ENCODE data around the gene VSIG4.

VSIG4 gene

DNA sequence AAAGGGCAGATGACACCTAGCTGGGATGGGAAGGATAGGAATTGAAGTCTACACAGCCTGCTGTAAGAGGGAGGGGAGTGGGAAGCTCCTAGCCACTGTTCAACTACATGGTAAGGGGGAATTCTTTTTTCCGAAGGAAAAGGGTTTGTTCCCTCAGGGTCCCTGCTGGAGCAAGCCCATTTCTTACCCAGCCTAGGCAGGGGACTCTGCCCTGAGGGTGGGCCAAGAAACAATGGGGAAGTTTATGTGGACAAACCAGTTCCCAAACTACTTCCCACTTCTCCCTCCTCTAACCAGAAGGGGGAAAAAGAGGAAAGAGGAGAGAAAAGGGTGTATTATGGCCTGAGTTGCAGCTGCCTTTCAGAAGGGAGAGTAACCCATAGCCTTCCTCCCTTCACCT, 13.5 kb upstream of the VSIG4 start:
- Histone ChIP-seq H4K20me1 (ENCODE audit: insufficient read depth, low read length) (no peaks in the 10 kb centered on the region), H3K4me3 (ENCODE audit: low read depth in 1 of 2, low read length in 2 of 2) (no peak overlapping the region), H3K4me1 (ENCODE audit: insufficient read depth, low read length) (no peaks in the 10 kb centered on the region), H3K27me3 (ENCODE audit: insufficient read depth, low read length, poor library complexity) (no peaks in the 10 kb centered on the region), H2AFZ (ENCODE audit: low read depth, low read length) (no peak overlapping the region), H3K36me3 (ENCODE audit: insufficient read depth, low read length) (no peaks in the 10 kb centered on the region), H3K27ac (ENCODE audit: low read length) (no peak overlapping the region), H3K4me2 (ENCODE audit: insufficient read depth, low read length) (no peak overlapping the region), H3K9me3 (ENCODE audit: insufficient read depth, low read length, severe bottlenecking) (no peaks in the 10 kb centered on the region), H3K79me2 (ENCODE audit: insufficient read depth, low read length) (no peaks in the 10 kb centered on the region), H3K9ac (ENCODE audit: low read depth, low read length) (no peak overlapping the region)
- ATAC-seq (ENCODE audit: insufficient read depth, low read depth) (no peak), DNase-seq (no peak)
- TF ChIP-seq, protein P1, sequence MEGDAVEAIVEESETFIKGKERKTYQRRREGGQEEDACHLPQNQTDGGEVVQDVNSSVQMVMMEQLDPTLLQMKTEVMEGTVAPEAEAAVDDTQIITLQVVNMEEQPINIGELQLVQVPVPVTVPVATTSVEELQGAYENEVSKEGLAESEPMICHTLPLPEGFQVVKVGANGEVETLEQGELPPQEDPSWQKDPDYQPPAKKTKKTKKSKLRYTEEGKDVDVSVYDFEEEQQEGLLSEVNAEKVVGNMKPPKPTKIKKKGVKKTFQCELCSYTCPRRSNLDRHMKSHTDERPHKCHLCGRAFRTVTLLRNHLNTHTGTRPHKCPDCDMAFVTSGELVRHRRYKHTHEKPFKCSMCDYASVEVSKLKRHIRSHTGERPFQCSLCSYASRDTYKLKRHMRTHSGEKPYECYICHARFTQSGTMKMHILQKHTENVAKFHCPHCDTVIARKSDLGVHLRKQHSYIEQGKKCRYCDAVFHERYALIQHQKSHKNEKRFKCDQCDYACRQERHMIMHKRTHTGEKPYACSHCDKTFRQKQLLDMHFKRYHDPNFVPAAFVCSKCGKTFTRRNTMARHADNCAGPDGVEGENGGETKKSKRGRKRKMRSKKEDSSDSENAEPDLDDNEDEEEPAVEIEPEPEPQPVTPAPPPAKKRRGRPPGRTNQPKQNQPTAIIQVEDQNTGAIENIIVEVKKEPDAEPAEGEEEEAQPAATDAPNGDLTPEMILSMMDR (IDR thresholded peaks at IDR 0.05; ENCODE audit: borderline replicate concordance, extremely low read depth, low read length, poor library complexity, severe bottlenecking): no peak
- TF ChIP-seq EZH2 (IDR thresholded peaks at IDR 0.05; ENCODE audit: borderline replicate concordance, low read depth, low read length, severe bottlenecking): no peak

DNA sequence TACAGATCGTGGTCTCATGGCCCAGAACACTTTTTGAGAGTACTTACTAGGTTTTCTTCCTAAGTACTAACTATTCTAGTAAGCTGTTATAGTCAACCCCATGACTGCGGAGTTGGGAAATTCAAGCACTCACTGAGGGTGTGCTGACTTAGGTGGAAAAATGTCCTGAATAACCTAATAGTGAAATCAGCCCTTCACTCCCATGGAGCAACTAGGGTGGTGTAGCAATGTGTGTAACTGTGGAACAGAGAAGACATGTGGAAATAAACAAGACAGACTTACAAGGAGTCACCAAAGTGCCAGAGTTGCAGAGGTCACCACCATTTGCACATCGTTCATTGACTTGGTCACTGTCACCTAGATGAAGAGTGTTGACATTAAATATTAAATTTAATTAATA, 12.1 kb upstream of the VSIG4 start:
- ATAC-seq (ENCODE audit: insufficient read depth, low read depth): no peak
- Histone ChIP-seq H3K27ac (ENCODE audit: low read length) (no peak overlapping the region), H3K79me2 (ENCODE audit: insufficient read depth, low read length) (no peaks in the 10 kb centered on the region), H2AFZ (ENCODE audit: low read depth, low read length) (no peak overlapping the region), H3K36me3 (ENCODE audit: insufficient read depth, low read length) (no peaks in the 10 kb centered on the region), H4K20me1 (ENCODE audit: insufficient read depth, low read length) (no peaks in the 10 kb centered on the region), H3K4me2 (ENCODE audit: insufficient read depth, low read length) (no peak overlapping the region), H3K4me3 (ENCODE audit: low read depth in 1 of 2, low read length in 2 of 2) (no peak overlapping the region), H3K27me3 (ENCODE audit: insufficient read depth, low read length, poor library complexity) (no peaks in the 10 kb centered on the region), H3K9ac (ENCODE audit: low read depth, low read length) (no peak overlapping the region), H3K9me3 (ENCODE audit: insufficient read depth, low read length, severe bottlenecking) (no peaks in the 10 kb centered on the region), H3K4me1 (ENCODE audit: insufficient read depth, low read length) (peaks cover 4% of the 10 kb centered on the region)
- TF ChIP-seq, protein P1 (IDR thresholded peaks at IDR 0.05; ENCODE audit: borderline replicate concordance, extremely low read depth, low read length, poor library complexity, severe bottlenecking): no peak
- TF ChIP-seq EZH2 (IDR thresholded peaks at IDR 0.05; ENCODE audit: borderline replicate concordance, low read depth, low read length, severe bottlenecking): no peak
- DNase-seq: no peak

DNA sequence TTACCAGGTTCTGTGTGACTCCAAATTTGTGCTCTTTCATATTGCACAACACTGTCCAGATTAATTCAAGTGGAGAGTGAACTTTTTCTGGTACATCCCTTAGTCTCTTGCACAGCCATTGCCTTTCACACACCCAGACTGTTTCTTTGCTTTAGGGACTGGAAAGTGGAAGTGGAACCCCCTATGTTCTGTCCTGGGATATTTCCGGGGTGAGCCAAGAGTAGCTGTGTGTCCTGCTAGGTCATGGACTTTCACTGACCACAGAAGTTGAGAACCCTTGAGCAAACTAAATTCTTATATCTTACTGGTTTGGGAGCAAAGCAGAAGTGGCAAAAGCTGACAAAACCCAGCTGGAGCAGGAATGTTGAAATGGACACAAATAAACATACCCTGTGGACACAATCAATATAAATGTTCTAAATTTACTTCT, 10.3 kb upstream of the VSIG4 start:
- no peak for DNase-seq
- Histone ChIP-seq H3K9ac (ENCODE audit: low read depth, low read length) (no peak overlapping the region), H3K27ac (ENCODE audit: low read length) (no peak overlapping the region), H3K4me3 (ENCODE audit: low read depth in 1 of 2, low read length in 2 of 2) (no peak overlapping the region), H3K9me3 (ENCODE audit: insufficient read depth, low read length, severe bottlenecking) (no peaks in the 10 kb centered on the region), H4K20me1 (ENCODE audit: insufficient read depth, low read length) (no peaks in the 10 kb centered on the region), H3K4me1 (ENCODE audit: insufficient read depth, low read length) (peaks cover 14% of the 10 kb centered on the region), H3K79me2 (ENCODE audit: insufficient read depth, low read length) (no peaks in the 10 kb centered on the region), H3K4me2 (ENCODE audit: insufficient read depth, low read length) (no peak overlapping the region), H3K27me3 (ENCODE audit: insufficient read depth, low read length, poor library complexity) (no peaks in the 10 kb centered on the region), H3K36me3 (ENCODE audit: insufficient read depth, low read length) (no peaks in the 10 kb centered on the region), H2AFZ (ENCODE audit: low read depth, low read length) (no peak overlapping the region)
- TF ChIP-seq EZH2 (IDR thresholded peaks at IDR 0.05; ENCODE audit: borderline replicate concordance, low read depth, low read length, severe bottlenecking): no peak
- TF ChIP-seq, protein P1 (IDR thresholded peaks at IDR 0.05; ENCODE audit: borderline replicate concordance, extremely low read depth, low read length, poor library complexity, severe bottlenecking): no peak
- ATAC-seq (ENCODE audit: insufficient read depth, low read depth): no peak

DNA sequence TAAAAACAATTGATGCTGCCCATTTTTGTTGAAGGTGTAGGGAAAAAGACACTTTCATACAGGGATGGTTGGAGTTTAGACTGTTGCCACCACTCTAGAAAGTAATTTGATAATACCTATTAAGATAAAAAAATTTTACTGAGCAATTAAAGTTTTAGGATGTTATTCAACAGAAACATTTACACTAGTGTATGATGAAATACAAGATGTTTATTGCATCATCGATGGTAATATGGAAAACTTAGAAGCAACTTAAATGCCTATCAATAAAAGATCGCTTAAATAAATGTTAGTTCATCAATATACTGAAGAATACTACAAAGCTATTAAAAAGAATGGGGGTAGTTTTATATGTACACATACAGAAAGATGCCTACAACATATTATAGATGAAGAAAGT, 9.2 kb upstream of the VSIG4 start:
- DNase-seq (no peak), ATAC-seq (ENCODE audit: insufficient read depth, low read depth) (no peak)
- no peak overlapping the region for H2AFZ ChIP-seq (ENCODE audit: low read depth, low read length)
- H3K9ac ChIP-seq (ENCODE audit: low read depth, low read length): no peak overlapping the region
- H3K4me3 ChIP-seq (ENCODE audit: low read depth in 1 of 2, low read length in 2 of 2): no peak overlapping the region
- no peak overlapping the region for H3K27ac ChIP-seq (ENCODE audit: low read length)
- no peaks in the 10 kb centered on the region for H3K27me3 ChIP-seq (ENCODE audit: insufficient read depth, low read length, poor library complexity)
- no peaks in the 10 kb centered on the region for H3K79me2 ChIP-seq (ENCODE audit: insufficient read depth, low read length)
- no peaks in the 10 kb centered on the region for H4K20me1 ChIP-seq (ENCODE audit: insufficient read depth, low read length)
- H3K9me3 ChIP-seq (ENCODE audit: insufficient read depth, low read length, severe bottlenecking): no peaks in the 10 kb centered on the region
- H3K36me3 ChIP-seq (ENCODE audit: insufficient read depth, low read length): no peaks in the 10 kb centered on the region
- peaks cover 14% of the 10 kb centered on the region for H3K4me1 ChIP-seq (ENCODE audit: insufficient read depth, low read length)
- no peak overlapping the region for H3K4me2 ChIP-seq (ENCODE audit: insufficient read depth, low read length)
- no peak for TF ChIP-seq EZH2 (IDR thresholded peaks at IDR 0.05; ENCODE audit: borderline replicate concordance, low read depth, low read length, severe bottlenecking)
- TF ChIP-seq, protein P1 (IDR thresholded peaks at IDR 0.05; ENCODE audit: borderline replicate concordance, extremely low read depth, low read length, poor library complexity, severe bottlenecking): no peak
